ENCODE data around the gene RHEB. TPM values are rescaled to one million over a fixed set of nuclear protein-coding genes. Genes with fewer than 3 reads are reported as not detected.

The RHEB gene
- polyA plus RNA-seq, 3 donors from 2014 or later: 61.2 to 70.2 (median 61.8) TPM

- Mint-ChIP-seq H3K27me3 (ENCODE audit: low read depth in 3 of 3) (peaks cover 15 to 23% (median 18%) of the 10 kb centered on the region in 3 donors), H3K27ac (peak overlapping the region; percentile 82 to 98 (median 91)), H3K36me3 (no peaks in the 10 kb centered on the region), H3K9me3 (no peaks in the 10 kb centered on the region), H3K4me3 (peak overlapping the region; percentile 86 to 97 (median 92)), H3K4me1 (peaks cover 48 to 68% of the 10 kb centered on the region in 2 donors)
- peak; percentile 61 to 63 (median 63) for DNase-seq
Measured at GRCh38 chr7:151518105-151518946, 1.4 kb downstream of the RHEB start.

GRCh38 chr7:151517601-151518104, 2.0 kb downstream of the RHEB start:
- Mint-ChIP-seq H3K4me3 (peak overlapping the region; percentile 86 to 97 (median 92)), H3K27me3 (ENCODE audit: low read depth in 3 of 3) (peaks cover 15 to 23% (median 16%) of the 10 kb centered on the region in 3 donors), H3K9me3 (no peaks in the 10 kb centered on the region), H3K27ac (peak overlapping the region; percentile 82 to 98 (median 91)), H3K36me3 (no peaks in the 10 kb centered on the region), H3K4me1 (peaks cover 52 to 75% of the 10 kb centered on the region in 2 donors)
- DNase-seq: no peak

GRCh38 chr7:151515276-151515565, 4.5 kb downstream of the RHEB start:
- no peaks in the 10 kb centered on the region for H3K36me3 Mint-ChIP-seq
- peaks cover 66 to 86% of the 10 kb centered on the region in 2 donors for H3K4me1 Mint-ChIP-seq
- no peak overlapping the region for H3K4me3 Mint-ChIP-seq
- peak overlapping the region in 1 of 6 donors; percentile 3 for H3K27ac Mint-ChIP-seq
- H3K9me3 Mint-ChIP-seq: no peaks in the 10 kb centered on the region
- H3K27me3 Mint-ChIP-seq (ENCODE audit: low read depth in 3 of 3): peaks cover 14 to 23% (median 16%) of the 10 kb centered on the region in 3 donors
- no peak for DNase-seq

- no peak for DNase-seq
- Mint-ChIP-seq H3K36me3 (no peaks in the 10 kb centered on the region), H3K4me3 (no peak overlapping the region), H3K27ac (peak overlapping the region in 1 of 6 donors; percentile 3), H3K27me3 (ENCODE audit: low read depth in 3 of 3) (peaks cover 9 to 18% (median 11%) of the 10 kb centered on the region in 3 donors), H3K9me3 (no peaks in the 10 kb centered on the region), H3K4me1 (peaks cover 70 to 86% of the 10 kb centered on the region in 2 donors)
Measured at GRCh38 chr7:151514461-151515275, 5.0 kb downstream of the RHEB start.

GRCh38 chr7:151513133-151513532, 6.6 kb downstream of the RHEB start:
- no peak for DNase-seq
- H3K27me3 Mint-ChIP-seq (ENCODE audit: low read depth in 3 of 3): peaks cover 1 to 5% (median 3%) of the 10 kb centered on the region in 3 donors
- no peaks in the 10 kb centered on the region for H3K9me3 Mint-ChIP-seq
- no peak overlapping the region for H3K4me3 Mint-ChIP-seq
- no peaks in the 10 kb centered on the region for H3K36me3 Mint-ChIP-seq
- H3K27ac Mint-ChIP-seq: no peak overlapping the region
- peaks cover 71 to 95% of the 10 kb centered on the region in 2 donors for H3K4me1 Mint-ChIP-seq

GRCh38 chr7:151512353-151512752, 7.3 kb downstream of the RHEB start:
- H3K9me3 Mint-ChIP-seq: no peaks in the 10 kb centered on the region
- peaks cover 0 to 1% (median 0%) of the 10 kb centered on the region in 3 donors for H3K27me3 Mint-ChIP-seq (ENCODE audit: low read depth in 3 of 3)
- no peaks in the 10 kb centered on the region for H3K36me3 Mint-ChIP-seq
- peak overlapping the region in 1 of 5 donors; percentile 29 for H3K4me3 Mint-ChIP-seq
- peak overlapping the region in 2 of 6 donors; percentile 4 to 9 for H3K27ac Mint-ChIP-seq
- DNase-seq: no peak
- peaks cover 69 to 95% of the 10 kb centered on the region in 2 donors for H3K4me1 Mint-ChIP-seq

- DNase-seq: no peak
- Mint-ChIP-seq H3K9me3 (no peaks in the 10 kb centered on the region), H3K4me1 (peaks cover 69 to 95% of the 10 kb centered on the region in 2 donors), H3K36me3 (no peaks in the 10 kb centered on the region), H3K27me3 (ENCODE audit: low read depth in 3 of 3) (peaks cover 0 to 1% (median 0%) of the 10 kb centered on the region in 3 donors), H3K27ac (peak overlapping the region in 1 of 6 donors; percentile 4), H3K4me3 (no peak overlapping the region)
Measured at GRCh38 chr7:151511946-151512345, 7.7 kb downstream of the RHEB start.

GRCh38 chr7:151511270-151511669, 8.4 kb downstream of the RHEB start:
- Mint-ChIP-seq H3K36me3 (no peaks in the 10 kb centered on the region), H3K4me3 (no peak overlapping the region), H3K27ac (peak overlapping the region in 1 of 6 donors; percentile 52), H3K27me3 (ENCODE audit: low read depth in 3 of 3) (peaks cover 0 to 1% (median 0%) of the 10 kb centered on the region in 3 donors), H3K4me1 (peaks cover 69 to 95% of the 10 kb centered on the region in 2 donors), H3K9me3 (no peaks in the 10 kb centered on the region)
- DNase-seq: no peak

- H3K9me3 Mint-ChIP-seq: no peaks in the 10 kb centered on the region
- peak overlapping the region in 1 of 5 donors; percentile 15 for H3K4me3 Mint-ChIP-seq
- DNase-seq: no peak
- peaks cover 0 to 1% (median 0%) of the 10 kb centered on the region in 3 donors for H3K27me3 Mint-ChIP-seq (ENCODE audit: low read depth in 3 of 3)
- H3K27ac Mint-ChIP-seq: peak overlapping the region in 4 of 6 donors; percentile 17 to 54 (median 37)
- peaks cover 66 to 94% of the 10 kb centered on the region in 2 donors for H3K4me1 Mint-ChIP-seq
- no peaks in the 10 kb centered on the region for H3K36me3 Mint-ChIP-seq
Measured at GRCh38 chr7:151509670-151510333, 9.9 kb downstream of the RHEB start.

- Mint-ChIP-seq H3K4me3 (no peak overlapping the region), H3K27me3 (ENCODE audit: low read depth in 3 of 3) (peaks cover 0 to 1% (median 0%) of the 10 kb centered on the region in 3 donors), H3K9me3 (no peaks in the 10 kb centered on the region), H3K4me1 (peaks cover 64 to 94% of the 10 kb centered on the region in 2 donors), H3K27ac (no peak overlapping the region), H3K36me3 (no peaks in the 10 kb centered on the region)
- DNase-seq: no peak
Measured at GRCh38 chr7:151508991-151509390, 10.7 kb downstream of the RHEB start.

- H3K4me3 Mint-ChIP-seq: no peak overlapping the region
- H3K36me3 Mint-ChIP-seq: no peaks in the 10 kb centered on the region
- DNase-seq: no peak
- no peaks in the 10 kb centered on the region for H3K9me3 Mint-ChIP-seq
- H3K4me1 Mint-ChIP-seq: peaks cover 63 to 94% of the 10 kb centered on the region in 2 donors
- peaks cover 0 to 1% (median 0%) of the 10 kb centered on the region in 3 donors for H3K27me3 Mint-ChIP-seq (ENCODE audit: low read depth in 3 of 3)
- no peak overlapping the region for H3K27ac Mint-ChIP-seq
Measured at GRCh38 chr7:151507806-151508205, 11.9 kb downstream of the RHEB start.

- no peaks in the 10 kb centered on the region for H3K36me3 Mint-ChIP-seq
- no peak overlapping the region for H3K4me3 Mint-ChIP-seq
- H3K9me3 Mint-ChIP-seq: no peaks in the 10 kb centered on the region
- H3K27ac Mint-ChIP-seq: peak overlapping the region in 1 of 6 donors; percentile 28
- H3K4me1 Mint-ChIP-seq: peaks cover 60 to 92% of the 10 kb centered on the region in 2 donors
- DNase-seq: no peak
- H3K27me3 Mint-ChIP-seq (ENCODE audit: low read depth in 3 of 3): peaks cover 0 to 1% (median 0%) of the 10 kb centered on the region in 3 donors
Measured at GRCh38 chr7:151506901-151507382, 12.8 kb downstream of the RHEB start.

GRCh38 chr7:151505836-151506468, 13.7 kb downstream of the RHEB start:
- Mint-ChIP-seq H3K36me3 (no peaks in the 10 kb centered on the region), H3K4me1 (peaks cover 59 to 95% of the 10 kb centered on the region in 2 donors), H3K9me3 (no peaks in the 10 kb centered on the region), H3K4me3 (peak overlapping the region in 1 of 5 donors; percentile 30), H3K27me3 (ENCODE audit: low read depth in 3 of 3) (peaks cover 0 to 3% (median 0%) of the 10 kb centered on the region in 3 donors), H3K27ac (peak overlapping the region in 1 of 6 donors; percentile 49)
- DNase-seq: no peak
